H1 (cell line): ENCODE data around the gene PPP1R1B. TPM values are rescaled to one million over a fixed set of nuclear protein-coding genes. Genes with fewer than 3 reads are reported as not detected.

ENCODE experiments used
- CTCF ChIA-PET: fragments of 300-600 bp; sonication (Branson Sonifier 250); formaldehyde crosslinking; loops from one replicate; lab custom pipeline; 2021; ENCODE audit not compliant: partially characterized antibody; lab: Charles Lee
- POLR2A ChIA-PET: fragments of 300-600 bp; sonication (Branson Sonifier 250); formaldehyde crosslinking; loops from one replicate; lab custom pipeline; 2021; ENCODE audit warnings: inconsistent platforms; ENCODE audit not compliant: partially characterized antibody; lab: Charles Lee
- DNase-seq, 2 experiments: peaks; one replicate each; pipeline versions ENCODE4 v3.0.0 to v3.0.0-alpha.2; 2010 to 2022; ENCODE audit warnings: low spot score in 2 of 2, low read depth in 1 of 2, mixed read lengths in 1 of 2
- FAIRE-seq: peaks from 2 replicates; lab custom pipeline; 2011; peaks lifted over from hg19 to GRCh38; lab: Jason Lieb, UNC
- H2AFZ ChIP-seq: 2 replicates; pipeline ENCODE4 v1.8.1; 2012; ENCODE audit warnings: low read length, inconsistent platforms
- H2AK5ac ChIP-seq: 2 replicates; pipeline ENCODE4 v1.6.1; 2013; ENCODE audit warnings: low read depth, low read length
- H2BK120ac ChIP-seq: replicated peaks from 2 replicates; pipeline ENCODE3; 2013; ENCODE audit warnings: low read depth, low read length, inconsistent platforms
- H2BK12ac ChIP-seq: 2 replicates; pipeline ENCODE4 v1.6.1; 2013; ENCODE audit warnings: low read depth, low read length
- H2BK15ac ChIP-seq: 2 replicates; pipeline ENCODE4 v1.6.1; 2013; ENCODE audit warnings: low read length
- H2BK20ac ChIP-seq: 2 replicates; pipeline ENCODE4 v1.6.1; 2013; ENCODE audit warnings: low read length
- H2BK5ac ChIP-seq: 2 replicates; pipeline ENCODE4 v1.6.1; 2013; ENCODE audit warnings: low read depth, low read length
- H3K14ac ChIP-seq: 2 replicates; pipeline ENCODE4 v1.6.1; 2013; ENCODE audit warnings: inconsistent platforms; ENCODE audit not compliant: insufficient read length
- H3K18ac ChIP-seq: 2 replicates; pipeline ENCODE4 v1.6.1; 2013; ENCODE audit warnings: low read length; ENCODE audit errors: extremely low read depth
- H3K23ac ChIP-seq: 2 replicates; pipeline ENCODE4 v1.6.1; 2013; ENCODE audit warnings: inconsistent platforms; ENCODE audit not compliant: insufficient read length
- H3K23me2 ChIP-seq: 2 replicates; pipeline ENCODE4 v1.6.1; 2013; ENCODE audit warnings: low read depth, low read length
- H3K27ac ChIP-seq: 2 replicates; pipeline ENCODE4 v1.6.1; 2011; ENCODE audit warnings: low read depth, low read length, inconsistent platforms
- H3K27me3 ChIP-seq, 4 experiments: replicated peaks in 1 of 4; 1 replicate in 1 of 4; 2 replicates in 3 of 4; pipeline versions ENCODE4 v1.6.1 to v1.8.1; 2011 to 2013; ENCODE audit warnings: low read length in 3 of 4, mild to moderate bottlenecking in 3 of 4, inconsistent platforms in 2 of 4, mixed read lengths in 2 of 4, moderate library complexity in 1 of 4; ENCODE audit not compliant: control insufficient read depth in 3 of 4, insufficient read depth in 3 of 4; ENCODE audit errors: extremely low read depth in 1 of 4
- H3K36me3 ChIP-seq, 4 experiments: 2 replicates each; pipeline versions ENCODE4 v1.6.1 to v1.8.1; 2011 to 2013; ENCODE audit warnings: mild to moderate bottlenecking in 4 of 4, low read length in 3 of 4, moderate library complexity in 2 of 4, control low read depth in 1 of 4, inconsistent platforms in 1 of 4; ENCODE audit not compliant: insufficient read depth in 4 of 4, control insufficient read depth in 2 of 4
- H3K4ac ChIP-seq: replicated peaks from 2 replicates; pipeline ENCODE3; 2013; ENCODE audit warnings: low read length, low read depth, mixed read lengths, inconsistent platforms; ENCODE audit not compliant: insufficient read length
- H3K4me1 ChIP-seq, 4 experiments: replicated peaks in 1 of 4; 1 replicate in 1 of 4; 2 replicates in 3 of 4; pipeline versions ENCODE4 v1.6.1 to v1.8.1; 2011 to 2013; ENCODE audit warnings: low read length in 3 of 4, inconsistent platforms in 2 of 4, mixed read lengths in 1 of 4; ENCODE audit not compliant: insufficient read depth in 4 of 4, control insufficient read depth in 3 of 4
- H3K4me2 ChIP-seq, 2 experiments: 2 replicates each; pipeline versions ENCODE4 v1.6.1 to v1.8.1; 2011 to 2013; ENCODE audit warnings: low read depth in 2 of 2, low read length in 2 of 2, control low read depth in 1 of 2, inconsistent platforms in 1 of 2, mild to moderate bottlenecking in 1 of 2; ENCODE audit not compliant: insufficient read depth in 1 of 2
- H3K4me3 ChIP-seq, 4 experiments: fragments of 200-600, 300-600 bp in 1 of 4; sonication (generic), shearing (Covaris generic), sonication (Bioruptor Twin) in 1 of 4; 2 replicates each; pipeline versions ENCODE4 v1.5.1 to v1.8.1; 2011 to 2016; ENCODE audit warnings: low read length in 4 of 4, low read depth in 3 of 4, control low read depth in 2 of 4, inconsistent platforms in 2 of 4, mild to moderate bottlenecking in 2 of 4, mixed read lengths in 1 of 4, moderate library complexity in 1 of 4; ENCODE audit not compliant: insufficient read depth in 2 of 4; ENCODE audit errors: extremely low read depth in 1 of 4
- H3K56ac ChIP-seq: replicated peaks from 2 replicates; pipeline ENCODE3; 2013; ENCODE audit warnings: low read depth, mild to moderate bottlenecking, mixed read lengths, low read length, inconsistent platforms; ENCODE audit not compliant: insufficient read length
- H3K79me1 ChIP-seq: 2 replicates; pipeline ENCODE4 v1.6.1; 2013; ENCODE audit warnings: low read depth, low read length, control low read depth
- H3K79me2 ChIP-seq, 2 experiments: 2 replicates each; pipeline versions ENCODE4 v1.6.1 to v1.8.1; 2012 to 2013; ENCODE audit warnings: low read length in 2 of 2, mild to moderate bottlenecking in 2 of 2, inconsistent platforms in 1 of 2; ENCODE audit not compliant: insufficient read depth in 2 of 2, control insufficient read depth in 1 of 2
- H3K9ac ChIP-seq, 4 experiments: replicated peaks in 1 of 4; 1 replicate in 1 of 4; 2 replicates in 3 of 4; pipeline versions ENCODE4 v1.6.1 to v1.8.1; 2011 to 2013; ENCODE audit warnings: low read depth in 3 of 4, low read length in 3 of 4, control low read depth in 2 of 4, mild to moderate bottlenecking in 2 of 4, moderate library complexity in 2 of 4, inconsistent platforms in 1 of 4; ENCODE audit errors: extremely low read depth in 1 of 4
- H3K9me3 ChIP-seq, 2 experiments: 2 replicates each; pipeline versions ENCODE4 v1.6.1 to v1.8.1; 2012 to 2013; ENCODE audit warnings: mild to moderate bottlenecking in 2 of 2, moderate library complexity in 2 of 2, control low read depth in 1 of 2, inconsistent platforms in 1 of 2, low read depth in 1 of 2, low read length in 1 of 2, mixed read lengths in 1 of 2; ENCODE audit not compliant: insufficient read depth in 2 of 2
- H4K20me1 ChIP-seq, 2 experiments: replicated peaks in 1 of 2; 2 replicates each; pipeline versions ENCODE3 to v1.8.1; 2011 to 2013; ENCODE audit warnings: inconsistent platforms in 2 of 2, low read length in 2 of 2, mild to moderate bottlenecking in 1 of 2; ENCODE audit not compliant: insufficient read depth in 2 of 2, control insufficient read depth in 1 of 2
- H4K5ac ChIP-seq: 2 replicates; pipeline ENCODE4 v1.6.1; 2013; ENCODE audit warnings: low read length, low read depth, mixed read lengths, inconsistent platforms; ENCODE audit not compliant: insufficient read length
- H4K8ac ChIP-seq: 2 replicates; pipeline ENCODE4 v1.8.0; 2013; ENCODE audit warnings: mild to moderate bottlenecking, moderate library complexity, low read length, inconsistent platforms; ENCODE audit not compliant: insufficient read depth; ENCODE audit errors: extremely low read depth
- H4K91ac ChIP-seq: replicated peaks from 2 replicates; pipeline ENCODE3; 2013; ENCODE audit warnings: low read length, mixed read lengths, inconsistent platforms; ENCODE audit not compliant: insufficient read length
- CBX5 ChIP-seq: fragments of 300-800, 300-1000 bp; sonication (generic); IDR thresholded peaks from 2 replicates; pipeline ENCODE4 v1.7.1; 2016; ENCODE audit warnings: antibody characterized with exemption, low read length, low read depth
- CREB1 ChIP-seq: IDR thresholded peaks from 2 replicates; pipeline ENCODE4 v1.6.1; 2012; ENCODE audit warnings: inconsistent platforms
- GABPA ChIP-seq: IDR thresholded peaks from 2 replicates; pipeline ENCODE4 v1.6.1; 2011; ENCODE audit warnings: mild to moderate bottlenecking, low read length, moderate library complexity, borderline replicate concordance; ENCODE audit not compliant: insufficient read depth
- POU5F1 ChIP-seq: IDR thresholded peaks from 2 replicates; pipeline ENCODE4 v1.6.1; 2011; ENCODE audit warnings: low read depth, mild to moderate bottlenecking, low read length, moderate library complexity
- SIN3A ChIP-seq, 2 experiments: IDR thresholded peaks in 1 of 2; conservative IDR thresholded peaks in 1 of 2; 2 replicates each; pipeline ENCODE4 v1.6.1; 2011 to 2012; ENCODE audit warnings: low read length in 2 of 2, improper control_type of control experiment in 1 of 2, low read depth in 1 of 2, mild to moderate bottlenecking in 1 of 2
- WGBS, 2 experiments: shearing (Covaris generic) in 1 of 2; methylation state at CpG; one replicate each; pipeline versions ENCODE4 v1.1.6 to v1.1.7; 2013 to 2015; ENCODE audit warnings: low lambda C conversion rate in 2 of 2, mixed read lengths in 2 of 2, inconsistent platforms in 1 of 2, low coverage in 1 of 2, missing lambda C conversion rate in 1 of 2; ENCODE audit not compliant: insufficient replicate concordance in 2 of 2, insufficient coverage in 1 of 2, insufficient read length in 1 of 2; ENCODE audit errors: extremely low coverage in 1 of 2, missing lambda C conversion rate in 1 of 2; 5-methylcytosine and 5-hydroxymethylcytosine counted together
- polyA plus RNA-seq, 7 experiments: library from polyadenylated mRNA; depleted of rRNA in 3 of 7; stranded (reverse) in 5 of 7; unstranded in 2 of 7; fragments of >200 nt in 5 of 7; fragments of 200-250 nt in 2 of 7; gene quantifications; 1 replicate in 5 of 7; 2 replicates in 1 of 7; 4 replicates in 1 of 7; pipeline versions ENCODE4 v1.2.1 to v1.2.3, GENCODE V29; 2011 to 2013; ENCODE audit warnings: missing spikeins in 2 of 7, mixed read lengths in 2 of 7
- total RNA-seq: library from RNA; stranded (reverse); fragmentation: NEBNext Ultra II Directional; extraction: Animal tissue kit (Norgen Biotek cat#: 25700); gene quantifications from 2 replicates; pipeline ENCODE4 v1.2.1, GENCODE V29; 2021

Gene PPP1R1B
- total and polyA plus RNA-seq, 2 of the 8 experiments (the other 6 are each of a cell fraction or from before 2014, with no cell fraction given): 10.7 to 22.3 TPM

DNA sequence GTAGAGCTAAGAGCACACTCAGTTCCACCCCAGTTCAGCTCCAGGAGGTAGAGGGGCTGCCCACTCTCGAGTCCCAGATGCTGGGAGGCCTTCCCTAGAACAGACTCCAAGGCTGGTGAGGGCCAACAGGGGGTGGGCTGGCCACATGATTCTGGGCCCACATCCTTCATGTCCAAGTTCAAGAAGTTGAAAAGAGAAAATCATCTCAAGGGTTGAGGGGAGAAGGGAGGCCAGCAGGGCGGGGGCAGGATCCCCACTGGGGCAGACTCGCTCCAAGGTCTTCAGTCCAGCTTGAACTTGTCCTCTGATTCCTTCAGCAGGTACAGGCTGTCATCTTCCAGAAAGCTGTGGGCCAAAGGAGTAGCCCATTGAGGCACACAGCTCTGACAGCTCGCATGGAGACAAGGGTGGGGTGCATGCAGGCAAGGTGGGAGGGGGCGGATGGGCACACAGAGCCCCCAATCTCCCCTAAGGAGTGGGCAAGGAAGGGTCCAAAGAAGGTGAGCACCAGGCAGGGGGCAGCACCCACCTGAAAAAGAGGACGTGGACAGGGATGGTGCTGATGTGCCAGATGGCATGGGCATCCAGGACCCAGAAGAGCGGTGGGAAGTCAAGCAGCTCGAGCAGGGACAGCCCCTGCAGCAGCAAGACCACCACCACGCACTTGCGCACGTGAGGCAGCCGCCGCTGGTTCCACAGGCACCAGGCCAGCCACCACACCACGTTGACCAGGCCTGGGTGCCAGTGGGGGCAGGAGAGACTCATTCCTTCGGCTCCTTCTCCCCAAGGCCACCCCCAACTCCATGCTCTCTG, 46.0 kb downstream of the PPP1R1B start:
- WGBS, 2 experiments: 88% methylated on average over 14 of the region's 15 CpGs; no CpG with 5 or more reads in 1 of the 2 experiments
- peaks cover 0 to 15% (median 5%) of the 10 kb centered on the region in 4 experiments; a peak in 5 of 7 replicates for H3K4me1 ChIP-seq
- H2BK120ac ChIP-seq: no peak overlapping the region
- H3K9me3 ChIP-seq: no peaks in the 10 kb centered on the region
- H4K20me1 ChIP-seq: peaks cover 0 to 2% of the 10 kb centered on the region in 2 experiments
- H3K27ac ChIP-seq: no peak overlapping the region
- no peak overlapping the region for H3K23ac ChIP-seq
- H3K79me2 ChIP-seq: no peaks in the 10 kb centered on the region
- H3K56ac ChIP-seq: no peak overlapping the region
- H2BK12ac ChIP-seq: no peak overlapping the region; the same call in 1 of the 2 replicates
- H3K18ac ChIP-seq: no peak overlapping the region; the same call in 1 of the 2 replicates
- H3K4me2 ChIP-seq: no peak overlapping the region
- CTCF ChIA-PET: interaction anchor here (0.6 to 52.4 kb wide), 25 partner anchors 9 to 696 kb away, joined by 3 to 1885 read pairs (median 5); partner anchors contain the start of genes ERBB2, MIEN1, PGAP3 and PPP1R1B
- H3K23me2 ChIP-seq: peaks cover 5% of the 10 kb centered on the region; the same call in 1 of the 2 replicates
- POLR2A ChIA-PET: interaction anchor here (0.6 to 38.1 kb wide), 13 partner anchors 3 to 56 kb away, joined by 3 to 708 read pairs (median 3); partner anchors contain the start of genes ERBB2, PGAP3, PNMT and TCAP
- H4K5ac ChIP-seq: no peak overlapping the region
- TF ChIP-seq CBX5 (no peak), POU5F1 (no peak), GABPA (no peak), SIN3A (conservative IDR thresholded peaks at IDR 0.05 in 1 of 2, IDR thresholded peaks at IDR 0.05 in 1 of 2; ENCODE audit: low read depth in 1 of 2, low read length in 2 of 2) (0 out of 4 replicates have a peak, but pooled peaks of 1 of the 2 experiments have one; percentile 4), CREB1 (0 out of 2 replicates have a peak, but pooled peaks have one; percentile 0)
- H3K36me3 ChIP-seq: peaks cover 0 to 3% (median 0%) of the 10 kb centered on the region in 4 experiments; a peak in 1 of 8 replicates
- H2BK5ac ChIP-seq: no peak overlapping the region
- H3K4ac ChIP-seq: no peak overlapping the region
- H3K14ac ChIP-seq: no peak overlapping the region
- no peak for DNase-seq
- H3K27me3 ChIP-seq: peaks cover 0 to 16% (median 2%) of the 10 kb centered on the region in 4 experiments; a peak in 3 of 7 replicates
- FAIRE-seq: no peak
- no peak overlapping the region for H2BK20ac ChIP-seq
- no peak overlapping the region for H2AFZ ChIP-seq
- H2AK5ac ChIP-seq: no peak overlapping the region
- H3K4me3 ChIP-seq: no peak overlapping the region
- peak overlapping the region; percentile 36; the same call in 1 of the 2 replicates for H2BK15ac ChIP-seq
- no peak overlapping the region; the same call in 1 of the 2 replicates for H4K8ac ChIP-seq
- H3K79me1 ChIP-seq: no peaks in the 10 kb centered on the region
- no peak overlapping the region for H3K9ac ChIP-seq
- H4K91ac ChIP-seq: no peak overlapping the region
